ENCODE data around the gene ACOX3. TPM values are rescaled to one million over a fixed set of nuclear protein-coding genes. Genes with fewer than 3 reads are reported as not detected.

Gene ACOX3
- polyA plus RNA-seq, 1 donor (not counting 4 experiments of a cell fraction or from before 2014, with no cell fraction given), result 6.7 TPM

- Histone ChIP-seq H3K9me3 (ENCODE audit: control insufficient read depth, low read depth, low read length) (no peaks in the 10 kb centered on the region), H3K79me2 (ENCODE audit: control insufficient read depth, insufficient read depth, low read length) (peaks cover 73% of the 10 kb centered on the region), H3K36me3 (ENCODE audit: control insufficient read depth in 2 of 2, extremely low read depth in 1 of 2, insufficient read depth in 2 of 2, low read length in 2 of 2) (peaks cover 11 to 21% of the 10 kb centered on the region in 2 experiments), H3K9me1 (ENCODE audit: control insufficient read depth, extremely low read depth, insufficient read depth, low read length) (peaks cover 5% of the 10 kb centered on the region), H3K27ac (ENCODE audit: control insufficient read depth, insufficient read depth, low read length) (no peak overlapping the region), H2AFZ (ENCODE audit: control insufficient read depth, low read length) (no peak overlapping the region), H3K9ac (ENCODE audit: control insufficient read depth, extremely low read depth, insufficient read depth, low read length) (no peak overlapping the region), H3K4me3 (ENCODE audit: control insufficient read depth in 2 of 3, extremely low read depth in 1 of 3, insufficient read depth in 2 of 3, low read depth in 1 of 3, low read length in 3 of 3) (no peak overlapping the region), H4K20me1 (ENCODE audit: control insufficient read depth, extremely low read depth, insufficient read depth, low read length) (no peaks in the 10 kb centered on the region), H3K27me3 (ENCODE audit: control insufficient read depth, extremely low read depth, insufficient read depth, low read length) (no peaks in the 10 kb centered on the region), H3K4me1 (ENCODE audit: control insufficient read depth, extremely low read depth, insufficient read depth, low read length) (peaks cover 20% of the 10 kb centered on the region), H3K4me2 (ENCODE audit: control insufficient read depth, extremely low read depth, insufficient read depth, low read depth, low read length) (no peak overlapping the region)
- TF ChIP-seq CTCF (optimal IDR thresholded peaks at IDR 0.05 in 1 of 3, IDR thresholded peaks at IDR 0.05 in 1 of 3, conservative IDR thresholded peaks at IDR 0.05 in 1 of 3; ENCODE audit: extremely low read depth in 1 of 3, insufficient read depth in 2 of 3, low read length in 3 of 3), result no peak
- TF ChIP-seq EZH2 (IDR thresholded peaks at IDR 0.05; ENCODE audit: low read length), result no peak
- DNase-seq (ENCODE audit: low read depth, low spot score) (no peak), FAIRE-seq (no peak)
- dilution Hi-C loops (cut with MboI; ENCODE audit: extremely low pct_ligation_motif_present, low sequenced_read_pairs), result no loop called here
Measured at GRCh38 chr4:8443801-8444200, 3.3 kb upstream of the ACOX3 start.

- H3K36me3 ChIP-seq (ENCODE audit: control insufficient read depth in 2 of 2, extremely low read depth in 1 of 2, insufficient read depth in 2 of 2, low read length in 2 of 2), result peaks cover 10 to 13% of the 10 kb centered on the region in 2 experiments
- H3K9me1 ChIP-seq (ENCODE audit: control insufficient read depth, extremely low read depth, insufficient read depth, low read length), result peaks cover 5% of the 10 kb centered on the region
- H4K20me1 ChIP-seq (ENCODE audit: control insufficient read depth, extremely low read depth, insufficient read depth, low read length), result no peaks in the 10 kb centered on the region
- H3K4me3 ChIP-seq (ENCODE audit: control insufficient read depth in 2 of 3, extremely low read depth in 1 of 3, insufficient read depth in 2 of 3, low read depth in 1 of 3, low read length in 3 of 3), result peak overlapping the region; percentile 6 to 82 (median 70)
- FAIRE-seq (no peak), DNase-seq (ENCODE audit: low read depth, low spot score) (no peak)
- peaks cover 27% of the 10 kb centered on the region for H3K4me1 ChIP-seq (ENCODE audit: control insufficient read depth, extremely low read depth, insufficient read depth, low read length)
- no peak overlapping the region for H3K9ac ChIP-seq (ENCODE audit: control insufficient read depth, extremely low read depth, insufficient read depth, low read length)
- dilution Hi-C loops (cut with MboI; ENCODE audit: extremely low pct_ligation_motif_present, low sequenced_read_pairs), result no loop called here
- TF ChIP-seq CTCF (optimal IDR thresholded peaks at IDR 0.05 in 1 of 3, IDR thresholded peaks at IDR 0.05 in 1 of 3, conservative IDR thresholded peaks at IDR 0.05 in 1 of 3; ENCODE audit: extremely low read depth in 1 of 3, insufficient read depth in 2 of 3, low read length in 3 of 3) (no peak), EZH2 (IDR thresholded peaks at IDR 0.05; ENCODE audit: low read length) (no peak)
- H2AFZ ChIP-seq (ENCODE audit: control insufficient read depth, low read length), result no peak overlapping the region
- no peaks in the 10 kb centered on the region for H3K27me3 ChIP-seq (ENCODE audit: control insufficient read depth, extremely low read depth, insufficient read depth, low read length)
- no peaks in the 10 kb centered on the region for H3K9me3 ChIP-seq (ENCODE audit: control insufficient read depth, low read depth, low read length)
- no peak overlapping the region for H3K27ac ChIP-seq (ENCODE audit: control insufficient read depth, insufficient read depth, low read length)
- H3K79me2 ChIP-seq (ENCODE audit: control insufficient read depth, insufficient read depth, low read length), result peaks cover 76% of the 10 kb centered on the region
- peak overlapping the region; percentile 98 for H3K4me2 ChIP-seq (ENCODE audit: control insufficient read depth, extremely low read depth, insufficient read depth, low read depth, low read length)
Measured at GRCh38 chr4:8442596-8443358, 2.3 kb upstream of the ACOX3 start.

All from keratinocyte (primary cell).